Astrocyte (in vitro differentiated cells and primary cell): ENCODE data around the gene PLEKHH3.

Source experiments
- CTCF ChIP-seq: IDR thresholded peaks from 2 replicates; pipeline ENCODE4 v1.5.1; 2011; ENCODE audit warnings: low read depth, mild to moderate bottlenecking, inconsistent platforms, low read length, moderate library complexity; ENCODE audit not compliant: insufficient read depth
- EZH2 ChIP-seq: IDR thresholded peaks from 2 replicates; pipeline ENCODE4 v1.6.1; 2012; ENCODE audit warnings: mild to moderate bottlenecking, low read length, inconsistent platforms; ENCODE audit not compliant: insufficient read depth

GRCh38 chr17:42708588-42708987 is 31.8 kb upstream of the PLEKHH3 start:
- TF ChIP-seq CTCF (no peak), EZH2 (no peak)
